IPS-NIHi11 (cell line): ENCODE data around the gene PEPD.

ENCODE experiments used
- DNase-seq: peaks from one replicate; pipeline ENCODE4 v3.0.0; 2012; ENCODE audit warnings: mixed read lengths, low spot score

The PEPD gene

DNA sequence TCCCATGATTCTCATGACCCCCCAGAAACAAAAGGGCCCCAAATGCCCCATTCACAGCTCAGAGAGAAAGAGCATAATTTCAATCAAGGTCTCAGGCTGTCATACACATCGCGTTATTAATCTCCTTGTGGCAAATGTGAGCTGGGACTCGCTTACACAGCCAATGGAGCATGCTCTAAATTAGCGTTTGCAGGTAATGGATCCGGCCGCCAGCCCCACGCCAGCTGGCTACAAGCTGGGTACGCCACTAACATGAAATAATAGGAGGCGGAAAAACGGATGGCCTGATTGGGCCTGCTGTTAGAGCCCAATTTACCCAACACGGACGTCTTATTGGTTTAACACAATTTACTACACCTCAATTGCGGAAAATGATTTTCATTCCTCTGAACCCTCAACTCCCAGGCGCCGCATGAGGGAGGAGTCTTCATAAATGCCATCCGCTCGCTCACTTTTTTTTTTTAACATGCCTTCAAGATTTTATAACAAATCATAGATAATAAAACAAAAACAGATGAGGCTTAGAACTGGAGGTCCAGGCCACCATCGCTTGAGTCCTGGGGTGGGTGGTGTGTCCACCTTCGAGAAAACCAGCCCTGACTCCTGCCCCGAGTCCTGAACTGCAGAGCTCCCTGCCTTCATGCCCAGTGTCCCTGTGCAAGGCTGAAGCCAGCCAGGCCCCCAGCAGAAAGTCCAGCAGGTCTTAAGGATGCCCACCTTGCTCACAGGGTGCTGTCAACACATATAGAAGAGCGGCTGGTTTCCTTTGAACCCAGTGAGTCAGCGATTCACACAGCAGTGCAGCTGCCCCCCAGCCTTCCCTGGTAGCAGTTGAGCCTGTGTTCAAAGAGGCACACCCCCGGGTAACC is 62.1 kb downstream of the PEPD start:
- no peak for DNase-seq

GRCh38 chr19:33458807-33459206 is 62.8 kb downstream of the PEPD start:
- DNase-seq: no peak

DNA sequence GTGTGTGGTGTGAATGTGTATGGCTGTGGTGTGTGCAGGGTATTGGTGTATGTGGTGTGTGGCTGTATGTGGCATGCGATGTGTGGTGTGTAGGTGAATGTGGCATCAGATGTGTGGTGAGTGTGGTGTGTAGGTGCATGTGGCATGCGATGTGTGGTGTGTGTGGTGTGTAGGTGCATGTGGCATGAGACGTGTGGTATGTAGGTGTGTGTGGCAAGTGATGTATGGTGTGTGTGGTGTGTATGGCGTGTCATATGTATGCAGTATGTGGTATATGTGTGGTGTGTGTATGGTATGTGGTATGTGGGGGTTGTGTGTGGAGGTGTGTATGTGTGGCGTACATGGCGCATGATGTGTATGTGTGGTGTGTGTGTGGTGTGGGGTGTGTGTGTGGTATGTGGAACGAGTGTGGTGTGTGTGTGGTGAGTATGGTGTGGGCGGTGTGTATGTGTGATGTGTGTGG is 63.4 kb downstream of the PEPD start:
- DNase-seq: no peak

- DNase-seq: no peak
Observed at GRCh38 chr19:33456845-33457220, 64.8 kb downstream of the PEPD start.

- no peak for DNase-seq
Observed at GRCh38 chr19:33456076-33456844, 65.3 kb downstream of the PEPD start.

- DNase-seq: no peak
Observed at GRCh38 chr19:33453265-33453664, 68.3 kb downstream of the PEPD start.

GRCh38 chr19:33450689-33451088 is 70.9 kb downstream of the PEPD start:
- DNase-seq: no peak

DNA sequence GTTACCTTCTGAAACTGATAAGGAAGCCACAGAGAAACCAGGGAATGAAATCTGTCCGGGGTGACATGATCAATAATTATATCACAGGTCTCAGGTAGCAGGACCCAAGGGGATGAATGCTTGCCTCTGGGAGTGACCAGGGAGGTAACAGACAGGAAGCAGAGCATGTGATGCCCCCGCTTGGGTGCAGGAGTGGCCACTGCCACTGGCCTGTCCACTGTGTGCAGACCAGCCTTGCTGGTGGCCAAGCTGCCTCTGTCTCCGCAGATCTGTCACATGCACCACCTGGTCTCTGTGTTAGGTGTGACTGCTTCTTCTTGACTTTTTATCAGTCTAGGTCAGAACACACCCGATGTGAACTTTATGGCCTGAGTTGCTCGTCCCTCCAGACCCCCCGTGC is 71.8 kb downstream of the PEPD start:
- DNase-seq: no peak

DNA sequence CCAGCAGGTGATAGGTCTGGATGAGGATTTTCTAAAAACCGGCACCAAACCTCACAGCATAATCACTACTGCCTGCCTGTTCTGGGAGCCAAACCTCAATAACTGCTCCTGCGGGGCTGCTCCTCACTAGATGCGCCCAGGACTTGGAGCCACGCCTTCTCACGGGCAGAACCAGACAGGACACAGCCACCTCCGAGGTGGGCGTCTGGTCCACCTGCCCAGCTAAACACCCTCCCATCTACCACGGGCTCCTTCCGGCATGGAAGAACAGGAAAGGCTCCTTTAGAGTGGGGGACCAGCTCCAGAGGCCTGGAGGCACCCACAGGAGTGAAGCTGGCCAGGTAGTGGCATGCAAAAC is 73.5 kb downstream of the PEPD start:
- no peak for DNase-seq

DNA sequence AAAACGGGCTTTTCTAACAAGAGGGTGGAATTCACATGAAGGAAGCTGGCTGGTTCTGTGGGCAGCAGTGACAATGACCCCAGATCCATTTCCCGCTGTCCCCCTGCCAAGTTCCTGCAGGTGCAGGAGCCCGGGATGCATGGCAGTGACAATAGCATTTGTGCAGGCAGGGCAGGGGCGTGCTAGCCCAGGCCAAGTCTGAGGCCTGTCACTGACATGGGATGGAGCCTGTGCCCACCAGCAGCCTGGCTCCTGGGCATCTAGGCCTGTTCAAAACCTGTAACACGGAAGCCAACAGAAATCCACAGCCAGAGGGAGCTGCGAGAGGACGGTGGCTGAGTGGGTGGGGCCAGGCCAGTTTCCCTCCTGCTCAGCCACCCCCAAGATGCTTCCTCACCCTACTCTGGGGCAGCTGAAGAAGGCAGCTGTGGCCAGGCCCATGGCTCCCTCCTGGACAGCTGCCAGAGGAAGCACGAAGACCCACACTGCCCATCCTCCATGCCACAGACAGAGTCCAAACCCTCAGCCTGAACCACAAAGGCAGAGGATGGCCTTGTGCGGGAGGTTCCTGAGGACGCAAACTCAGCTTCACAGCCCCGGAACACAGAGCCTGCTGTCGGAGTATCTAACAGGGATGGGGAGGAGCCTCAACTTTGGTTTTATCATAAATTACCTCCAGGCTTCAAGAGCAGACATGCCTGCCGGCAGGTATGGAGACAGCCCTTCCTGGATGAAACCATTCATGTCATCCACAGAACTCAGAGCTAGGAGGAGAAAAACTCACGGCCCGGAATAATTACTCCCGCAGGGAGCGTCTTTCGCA is 74.0 kb downstream of the PEPD start:
- DNase-seq: no peak

GRCh38 chr19:33446330-33447293 is 75.0 kb downstream of the PEPD start:
- DNase-seq: no peak

GRCh38 chr19:33445442-33446329 is 75.9 kb downstream of the PEPD start:
- no peak for DNase-seq

- no peak for DNase-seq
Observed at GRCh38 chr19:33444562-33445441, 76.8 kb downstream of the PEPD start.

DNA sequence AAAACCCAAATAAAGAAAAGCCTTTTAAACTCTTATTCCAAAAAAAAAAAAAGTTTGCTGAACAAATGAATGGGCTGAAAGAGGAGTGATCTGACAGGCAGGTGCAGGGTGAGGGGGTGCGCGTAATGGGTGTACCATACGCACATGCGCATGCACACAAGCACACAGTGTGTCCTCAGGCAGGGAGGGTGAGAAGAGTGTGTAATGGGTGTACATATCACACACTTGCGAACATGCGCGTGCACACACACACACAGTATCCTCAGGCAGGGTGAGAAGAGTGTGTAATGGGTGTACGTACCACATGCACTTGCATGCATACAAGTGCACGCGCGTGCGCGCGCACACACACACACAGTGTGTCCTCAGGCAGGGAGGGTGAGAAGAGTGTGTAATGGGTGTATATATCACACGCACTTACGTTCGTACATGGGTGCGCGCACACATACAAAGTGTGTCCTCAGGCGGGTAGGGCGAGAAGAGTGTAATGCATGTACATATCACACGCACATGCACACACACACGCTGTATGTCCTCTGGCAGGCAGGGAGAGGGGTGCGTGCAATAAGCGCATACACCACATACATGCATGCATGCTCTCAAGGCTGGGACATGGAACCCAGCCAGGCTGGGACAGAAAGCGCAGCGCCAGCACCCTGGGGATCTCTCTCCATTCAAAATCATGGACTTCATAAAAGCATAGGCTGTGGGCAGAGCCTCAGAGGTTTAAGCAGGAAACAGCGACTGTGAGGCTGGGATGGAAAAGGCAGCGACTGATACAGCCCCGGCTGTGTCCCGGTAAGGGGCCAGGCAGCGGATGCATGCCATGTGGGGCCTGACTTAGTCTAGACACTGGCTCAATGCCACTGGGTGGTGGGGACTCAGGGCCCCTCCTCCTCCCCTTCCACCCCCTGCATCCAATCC is 77.7 kb downstream of the PEPD start:
- no peak for DNase-seq

GRCh38 chr19:33442706-33443105 is 78.9 kb downstream of the PEPD start:
- no peak for DNase-seq

DNA sequence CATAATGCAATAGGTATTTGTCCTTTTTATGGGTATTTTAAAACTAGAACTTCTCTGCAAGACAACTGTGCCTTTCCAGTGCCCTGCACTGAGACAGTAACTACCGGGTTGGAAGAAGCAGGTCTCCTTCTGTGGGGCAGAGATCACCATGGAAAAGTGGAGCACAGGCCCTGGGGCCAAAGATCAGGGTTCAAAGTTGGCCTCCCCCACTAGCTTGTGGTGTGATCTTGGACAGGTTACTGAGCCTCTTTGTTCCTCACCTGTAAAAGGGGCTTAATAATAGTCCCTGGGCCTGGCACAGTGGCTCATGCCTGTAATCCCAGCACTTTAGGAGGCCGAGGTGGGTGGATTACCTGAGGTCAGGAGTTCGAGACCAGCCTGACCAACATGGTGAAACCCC is 79.8 kb downstream of the PEPD start:
- DNase-seq: no peak

GRCh38 chr19:33441277-33441699 is 80.3 kb downstream of the PEPD start:
- DNase-seq: no peak

- DNase-seq: no peak
Observed at GRCh38 chr19:33440682-33441081, 80.9 kb downstream of the PEPD start.
